Fibroblast of lung (primary cell): ENCODE data around the gene RPGR. TPM values are rescaled to one million over a fixed set of nuclear protein-coding genes. Genes with fewer than 3 reads are reported as not detected.

Experiments used
- DNase-seq, 2 donors: peaks; one replicate each; pipeline versions ENCODE4 v3.0.0 to v3.0.0-alpha.2; 2010; ENCODE audit warnings: low read depth in 2 of 2
- H2AFZ ChIP-seq: 2 replicates; pipeline ENCODE4 v1.5.1; 2012; ENCODE audit warnings: low read length, control low read depth, inconsistent platforms
- H3K27ac ChIP-seq: 2 replicates; pipeline ENCODE4 v1.5.1; 2011; ENCODE audit warnings: low read length, control low read depth; ENCODE audit not compliant: insufficient read depth
- H3K27me3 ChIP-seq: 2 replicates; pipeline ENCODE4 v1.5.1; 2011; ENCODE audit warnings: mild to moderate bottlenecking, low read length; ENCODE audit not compliant: control insufficient read depth, insufficient read depth
- H3K36me3 ChIP-seq: 2 replicates; pipeline ENCODE4 v1.5.1; 2011; ENCODE audit warnings: low read length; ENCODE audit not compliant: control insufficient read depth, insufficient read depth
- H3K4me1 ChIP-seq: 2 replicates; pipeline ENCODE4 v1.5.1; 2011; ENCODE audit warnings: low read length; ENCODE audit not compliant: control insufficient read depth, insufficient read depth; ENCODE audit errors: extremely low read depth
- H3K4me2 ChIP-seq: 2 replicates; pipeline ENCODE4 v1.5.1; 2011; ENCODE audit warnings: low read length, control low read depth; ENCODE audit not compliant: insufficient read depth; ENCODE audit errors: extremely low read depth
- H3K4me3 ChIP-seq, 4 experiments: fragments of 200-600 bp in 1 of 4; sonication (generic) in 1 of 4; replicated peaks in 1 of 4; 2 replicates each; pipeline ENCODE4 v1.5.1; 2011 to 2016; ENCODE audit warnings: low read length in 4 of 4, low read depth in 3 of 4, mild to moderate bottlenecking in 3 of 4, control low read depth in 2 of 4, inconsistent platforms in 1 of 4, mixed read lengths in 1 of 4; ENCODE audit not compliant: insufficient read depth in 1 of 4; ENCODE audit errors: control extremely low read depth in 1 of 4
- H3K79me2 ChIP-seq: 2 replicates; pipeline ENCODE4 v1.5.1; 2012; ENCODE audit warnings: mild to moderate bottlenecking, low read length, inconsistent platforms; ENCODE audit not compliant: control insufficient read depth, insufficient read depth
- H3K9ac ChIP-seq: 2 replicates; pipeline ENCODE4 v1.5.1; 2011; ENCODE audit warnings: mild to moderate bottlenecking, low read length, control low read depth; ENCODE audit not compliant: insufficient read depth
- H3K9me3 ChIP-seq: 2 replicates; pipeline ENCODE4 v1.5.1; 2012; ENCODE audit warnings: low read depth, low read length; ENCODE audit not compliant: control insufficient read depth, insufficient read depth
- H4K20me1 ChIP-seq: 2 replicates; pipeline ENCODE4 v1.5.1; 2011; ENCODE audit warnings: low read length; ENCODE audit not compliant: control insufficient read depth, insufficient read depth; ENCODE audit errors: extremely low read depth
- CTCF ChIP-seq, 2 donors: IDR thresholded peaks in 1 of 2; conservative IDR thresholded peaks in 1 of 2; 1 replicate in 1 of 2; 2 replicates in 1 of 2; pipeline ENCODE4 v1.5.1; 2011 to 2012; ENCODE audit warnings: low read length in 2 of 2, control low read depth in 1 of 2, inconsistent platforms in 1 of 2, low read depth in 1 of 2, mild to moderate bottlenecking in 1 of 2
- EZH2 ChIP-seq: IDR thresholded peaks from 2 replicates; pipeline ENCODE4 v1.5.1; 2012; ENCODE audit warnings: low read length, control low read depth, mild to moderate bottlenecking; ENCODE audit errors: missing control alignments
- polyA plus RNA-seq, 2 donors: library from polyadenylated mRNA; depleted of rRNA in 1 of 2; stranded (reverse) in 1 of 2; unstranded in 1 of 2; fragments of >200 nt; gene quantifications; 2 replicates each; pipeline ENCODE4 v1.2.1, GENCODE V29; 2011 to 2012; ENCODE audit warnings: missing spikeins in 1 of 2
- total RNA-seq: library from RNA; depleted of rRNA; stranded (reverse); fragments of >200 nt; gene quantifications from 2 replicates; pipeline ENCODE4 v1.2.1, GENCODE V29; 2014

The RPGR gene
- total and polyA plus RNA-seq, 2 donors (not counting 1 experiment from before 2014, with no cell fraction given): 1.9 to 5.3 TPM

- Histone ChIP-seq H3K27ac (no peak overlapping the region), H3K4me2 (no peak overlapping the region)
- no peak for DNase-seq
Observed at GRCh38 chrX:38318196-38318595, 9.1 kb downstream of the RPGR start.

DNA sequence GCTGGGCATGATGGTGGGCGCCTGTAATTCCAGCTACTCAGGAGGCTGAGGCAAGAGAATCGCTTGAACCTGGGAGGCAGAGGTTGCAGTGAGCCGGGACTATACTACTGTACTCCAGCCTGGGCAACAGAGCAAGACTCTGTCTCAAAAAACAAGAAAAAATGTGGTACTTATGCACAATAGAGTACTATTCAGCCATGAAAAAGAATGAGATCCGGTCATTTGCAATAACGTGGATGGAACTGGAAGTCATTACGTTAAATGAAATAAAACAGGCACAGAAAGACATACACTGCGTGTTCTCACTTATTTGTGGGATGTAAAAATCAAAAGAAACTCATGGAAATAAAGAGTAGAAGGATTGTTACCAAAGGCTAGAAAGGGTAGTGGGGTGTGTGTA, 12.1 kb downstream of the RPGR start:
- Histone ChIP-seq H3K79me2 (no peaks in the 10 kb centered on the region), H2AFZ (no peak overlapping the region), H3K9me3 (no peaks in the 10 kb centered on the region), H3K27me3 (no peaks in the 10 kb centered on the region), H4K20me1 (no peaks in the 10 kb centered on the region), H3K9ac (no peak overlapping the region), H3K4me2 (no peak overlapping the region), H3K4me3 (no peak overlapping the region), H3K27ac (no peak overlapping the region), H3K36me3 (no peaks in the 10 kb centered on the region), H3K4me1 (peaks cover 6% of the 10 kb centered on the region)
- TF ChIP-seq EZH2 (no peak), CTCF (conservative IDR thresholded peaks at IDR 0.05 in 1 of 2, IDR thresholded peaks at IDR 0.05 in 1 of 2; ENCODE audit: low read depth in 1 of 2, low read length in 2 of 2) (no peak)
- DNase-seq: no peak

More at GRCh38 chrX:38318196-38318595, 9.1 kb downstream of the RPGR start:
- no peaks in the 10 kb centered on the region for H3K9me3 ChIP-seq
- no peak overlapping the region for H2AFZ ChIP-seq
- no peak overlapping the region for H3K9ac ChIP-seq
- H3K27me3 ChIP-seq: no peaks in the 10 kb centered on the region
- no peaks in the 10 kb centered on the region for H3K4me1 ChIP-seq
- no peaks in the 10 kb centered on the region for H3K79me2 ChIP-seq
- no peak overlapping the region for H3K4me3 ChIP-seq
- H3K36me3 ChIP-seq: no peaks in the 10 kb centered on the region
- H4K20me1 ChIP-seq: no peaks in the 10 kb centered on the region
- TF ChIP-seq CTCF (conservative IDR thresholded peaks at IDR 0.05 in 1 of 2, IDR thresholded peaks at IDR 0.05 in 1 of 2; ENCODE audit: low read depth in 1 of 2, low read length in 2 of 2) (no peak), EZH2 (no peak)

DNA sequence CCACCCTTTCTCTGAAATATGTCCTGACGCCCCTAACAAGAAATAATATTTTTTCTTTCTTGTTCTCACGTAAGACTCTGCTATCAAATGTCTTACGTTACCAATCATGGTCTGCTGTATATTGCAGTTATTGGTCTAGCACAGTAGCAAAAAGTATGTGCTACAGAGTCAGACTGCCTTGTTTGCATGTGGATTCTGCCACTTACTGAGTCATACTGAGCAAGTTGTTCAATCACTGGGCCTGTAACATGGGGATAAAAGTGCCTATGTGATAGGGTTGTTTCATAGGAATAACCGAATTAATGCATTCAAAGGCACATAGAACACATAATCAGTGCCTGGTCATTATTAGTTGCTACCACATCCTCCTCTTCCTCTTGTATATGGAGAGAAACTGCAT, 14.1 kb downstream of the RPGR start:
- peak; percentile 9 to 19 for DNase-seq
- Histone ChIP-seq H3K36me3 (no peaks in the 10 kb centered on the region), H3K4me2 (no peak overlapping the region), H3K4me3 (no peak overlapping the region), H3K9ac (no peak overlapping the region), H3K9me3 (no peaks in the 10 kb centered on the region), H4K20me1 (no peaks in the 10 kb centered on the region), H3K79me2 (no peaks in the 10 kb centered on the region), H3K4me1 (peaks cover 6% of the 10 kb centered on the region), H3K27ac (no peak overlapping the region), H3K27me3 (no peaks in the 10 kb centered on the region), H2AFZ (no peak overlapping the region)
- TF ChIP-seq CTCF (conservative IDR thresholded peaks at IDR 0.05 in 1 of 2, IDR thresholded peaks at IDR 0.05 in 1 of 2; ENCODE audit: low read depth in 1 of 2, low read length in 2 of 2): no peak
- TF ChIP-seq EZH2: no peak
